HL-60 (cell line): ENCODE data around the gene MOV10L1.

Source experiments
- DNase-seq, 2 experiments: peaks; one replicate each; pipeline ENCODE4 v3.0.0-alpha.2; 2010 to 2020; ENCODE audit warnings: low read depth in 1 of 2, low spot score in 1 of 2
- H3K27ac ChIP-seq: fragments of 250-450 bp; sonication (Bioruptor Pico); replicated peaks from 2 replicates; pipeline ENCODE4 v1.5.1; 2020; ENCODE audit warnings: mild to moderate bottlenecking, moderate library complexity
- H3K27me3 ChIP-seq: fragments of 250-450 bp; sonication (Bioruptor Pico); 2 replicates; pipeline ENCODE4 v1.5.1; 2021; ENCODE audit warnings: mild to moderate bottlenecking, moderate library complexity; ENCODE audit not compliant: insufficient read depth, poor library complexity, severe bottlenecking
- H3K4me3 ChIP-seq: replicated peaks from 2 replicates; pipeline ENCODE4 v1.5.1; 2011; ENCODE audit warnings: mild to moderate bottlenecking, control low read depth, low read length; ENCODE audit not compliant: insufficient read depth
- CTCF ChIP-seq: IDR thresholded peaks from one replicate; pipeline ENCODE4 v1.5.1; 2011; ENCODE audit warnings: low read length, control low read depth, inconsistent platforms; ENCODE audit not compliant: insufficient read depth
- GABPA ChIP-seq: IDR thresholded peaks from 2 replicates; pipeline ENCODE4 v1.6.1; 2012; ENCODE audit warnings: low read depth
- POLR2AphosphoS5 ChIP-seq: IDR thresholded peaks from 2 replicates; pipeline ENCODE4 v1.6.1; 2012; ENCODE audit warnings: low read depth
- REST ChIP-seq: IDR thresholded peaks from 2 replicates; pipeline ENCODE4 v1.6.1; 2012; ENCODE audit warnings: low read depth; ENCODE audit not compliant: insufficient replicate concordance
- SPI1 ChIP-seq: IDR thresholded peaks from 2 replicates; pipeline ENCODE4 v1.6.1; 2012; ENCODE audit warnings: low read depth, mild to moderate bottlenecking, borderline replicate concordance

Gene MOV10L1

GRCh38 chr22:50157709-50158375, 68.0 kb downstream of the MOV10L1 start:
- Histone ChIP-seq H3K27ac (no peak overlapping the region), H3K4me3 (no peak overlapping the region), H3K27me3 (no peaks in the 10 kb centered on the region)
- TF ChIP-seq POLR2AphosphoS5: no peak
- no peak for TF ChIP-seq REST
- TF ChIP-seq SPI1: no peak
- TF ChIP-seq CTCF: no peak
- TF ChIP-seq GABPA: no peak
- DNase-seq: no peak

DNA sequence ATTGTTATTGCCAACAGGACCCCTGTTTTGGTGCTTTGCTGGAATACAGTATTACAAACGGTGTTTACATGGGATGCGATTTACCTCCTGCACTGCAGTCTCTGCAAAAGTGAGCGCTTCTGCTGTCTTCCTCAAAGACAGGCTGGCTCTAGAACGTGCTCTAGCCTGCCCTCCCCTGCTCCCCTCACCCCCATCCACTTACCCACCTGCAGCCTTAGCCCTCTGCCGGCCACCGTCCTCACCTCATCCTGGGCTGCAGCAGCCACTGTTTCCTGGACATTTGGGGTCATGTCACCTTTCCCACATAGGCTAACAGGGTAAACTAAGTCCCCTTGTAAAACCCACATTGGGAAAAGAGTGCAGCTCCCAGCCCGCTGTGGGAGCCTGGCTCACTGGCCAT, 71.1 kb downstream of the MOV10L1 start:
- Histone ChIP-seq H3K4me3 (no peak overlapping the region), H3K27me3 (no peaks in the 10 kb centered on the region), H3K27ac (no peak overlapping the region)
- no peak for TF ChIP-seq POLR2AphosphoS5
- TF ChIP-seq GABPA: no peak
- no peak for TF ChIP-seq CTCF
- no peak for TF ChIP-seq REST
- no peak for DNase-seq

DNA sequence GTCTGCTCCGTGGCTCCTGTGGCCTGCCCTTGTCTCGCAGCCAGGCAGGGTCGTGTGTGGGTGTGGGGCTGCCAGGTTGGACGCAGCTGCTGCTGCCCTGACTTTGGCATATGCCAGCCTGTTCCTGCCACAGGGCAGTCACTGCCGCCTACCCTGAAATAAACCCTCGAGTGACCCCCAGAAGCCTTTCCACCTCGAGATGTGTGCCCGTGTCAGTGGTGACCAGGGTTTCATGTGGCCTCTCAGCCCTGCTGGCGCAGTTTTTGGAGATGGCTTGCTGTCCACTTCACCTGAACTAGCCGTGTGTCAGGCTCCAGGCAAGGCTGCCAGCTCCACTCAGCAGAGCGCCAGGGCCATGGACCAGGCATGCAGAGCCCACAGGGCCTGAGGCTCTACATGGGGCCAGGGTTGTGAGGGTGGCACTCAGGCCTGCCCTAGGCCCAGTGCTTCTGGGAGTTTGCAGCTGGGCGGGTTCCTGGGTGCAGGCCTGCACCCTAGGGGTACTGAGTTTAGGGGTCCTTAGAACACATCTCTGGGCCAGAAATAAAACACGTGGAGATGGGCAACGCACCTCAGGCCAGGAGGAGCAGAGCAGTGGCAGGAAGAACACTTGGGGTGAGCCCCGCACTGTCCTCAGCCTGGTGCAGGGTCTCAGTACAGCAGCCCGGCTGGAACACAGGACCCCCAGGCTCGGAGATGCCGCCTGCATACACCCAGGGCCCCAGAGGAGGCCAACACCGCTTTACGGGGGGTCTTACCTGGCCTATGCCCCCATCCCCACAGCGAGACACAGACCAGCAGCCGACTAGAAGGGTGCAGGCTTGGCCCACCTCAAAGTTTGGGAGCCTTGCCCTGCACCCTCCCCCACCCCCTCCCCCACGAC, 71.9 kb downstream of the MOV10L1 start:
- TF ChIP-seq REST (no peak), SPI1 (no peak), CTCF (no peak), GABPA (no peak), POLR2AphosphoS5 (no peak)
- Histone ChIP-seq H3K4me3 (no peak overlapping the region), H3K27me3 (no peaks in the 10 kb centered on the region), H3K27ac (no peak overlapping the region)
- no peak for DNase-seq
